Epithelial cell of alveolus of lung (primary cell): ENCODE results near the gene MYH9. TPM values are rescaled to one million over a fixed set of nuclear protein-coding genes. Genes with fewer than 3 reads are reported as not detected.

Source experiments
- total RNA-seq: library from RNA; depleted of rRNA; stranded (reverse); fragments of >200 nt; gene quantifications from 2 replicates; pipeline ENCODE4 v1.2.1, GENCODE V29; 2015

The MYH9 gene
- total RNA-seq, result 232 and 792 TPM in 2 replicates

DNA sequence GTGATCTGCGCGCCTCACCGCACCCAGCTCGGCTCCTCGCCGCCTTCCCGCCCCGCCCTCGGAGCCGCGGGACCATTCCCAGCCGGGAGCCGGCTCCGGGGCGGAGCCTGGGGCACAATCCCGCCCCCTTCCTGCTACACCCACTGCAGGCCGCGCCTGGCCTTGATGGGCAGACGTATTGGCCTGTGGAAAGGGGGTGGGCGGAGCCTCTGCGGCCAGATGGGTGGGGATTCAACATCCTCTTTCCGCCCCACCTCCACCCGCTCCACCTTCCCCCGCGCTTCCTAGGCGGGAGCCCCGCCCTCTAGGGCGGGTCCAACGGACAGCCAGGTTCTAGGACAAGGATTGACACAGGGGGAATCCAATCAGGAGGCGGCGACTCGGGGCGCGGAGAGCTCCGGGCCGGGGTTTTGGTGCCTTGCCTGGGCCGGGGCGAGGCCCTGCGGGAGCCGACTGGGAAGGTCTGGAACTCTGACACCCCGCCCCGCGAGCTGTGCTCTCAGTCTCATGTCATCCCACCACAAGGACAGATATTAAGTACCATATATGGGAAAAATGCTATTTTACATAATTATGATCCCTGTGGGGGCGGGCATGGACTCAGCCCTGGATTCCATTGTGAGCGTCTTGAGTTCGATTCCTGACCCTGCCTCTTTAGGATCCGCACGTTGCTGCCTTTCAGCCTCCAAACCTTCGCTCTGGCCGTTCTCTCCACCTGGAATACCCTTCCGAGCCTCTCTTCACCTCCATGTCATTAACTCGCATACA is at the start of gene MYH9:
TSS of gene MYH9 (minus strand) at position 9 of the 768 bp plus-strand sequence. CDS start 38,731 bp downstream, outside the sequence.

DNA sequence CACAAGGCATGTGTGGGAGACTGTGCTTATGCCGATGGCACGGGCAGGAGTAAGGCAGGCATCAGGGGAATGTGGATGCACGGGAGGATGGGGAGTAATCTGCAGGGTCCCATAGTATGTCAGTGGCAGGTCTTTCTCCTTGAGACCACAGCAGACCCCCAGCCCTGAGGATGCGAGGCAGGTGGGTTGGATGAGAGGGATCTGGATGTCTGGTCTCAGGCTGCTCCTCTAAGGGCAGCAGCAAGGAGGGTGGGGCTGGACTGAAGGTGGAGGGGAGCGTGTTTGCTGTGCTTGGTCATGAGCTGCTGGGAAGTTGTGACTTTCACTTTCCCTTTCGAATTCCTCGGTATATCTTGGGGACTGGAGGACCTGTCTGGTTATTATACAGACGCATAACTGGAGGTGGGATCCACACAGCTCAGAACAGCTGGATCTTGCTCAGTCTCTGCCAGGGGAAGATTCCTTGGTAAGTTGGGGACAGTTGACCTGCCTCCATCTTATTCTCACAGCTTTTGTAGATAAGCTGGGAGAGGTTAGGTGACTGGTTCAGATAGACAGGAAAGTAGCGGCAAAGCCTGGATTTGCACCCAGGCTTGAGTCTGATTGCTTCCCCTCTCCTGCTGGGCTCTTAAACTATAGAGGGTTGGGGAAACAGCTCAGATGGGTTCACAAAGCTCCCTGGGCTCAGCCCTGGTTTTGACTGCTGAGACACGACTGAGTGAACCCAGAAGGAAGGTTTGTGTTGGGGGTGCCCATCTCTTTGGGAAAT is 134.8 kb downstream of the MYH9 start, which contains the start of gene APOL1:
TSS of gene APOL1 (plus strand) at position 380 of the 769 bp plus-strand sequence. CDS start 1,823 bp downstream, outside the sequence.

DNA sequence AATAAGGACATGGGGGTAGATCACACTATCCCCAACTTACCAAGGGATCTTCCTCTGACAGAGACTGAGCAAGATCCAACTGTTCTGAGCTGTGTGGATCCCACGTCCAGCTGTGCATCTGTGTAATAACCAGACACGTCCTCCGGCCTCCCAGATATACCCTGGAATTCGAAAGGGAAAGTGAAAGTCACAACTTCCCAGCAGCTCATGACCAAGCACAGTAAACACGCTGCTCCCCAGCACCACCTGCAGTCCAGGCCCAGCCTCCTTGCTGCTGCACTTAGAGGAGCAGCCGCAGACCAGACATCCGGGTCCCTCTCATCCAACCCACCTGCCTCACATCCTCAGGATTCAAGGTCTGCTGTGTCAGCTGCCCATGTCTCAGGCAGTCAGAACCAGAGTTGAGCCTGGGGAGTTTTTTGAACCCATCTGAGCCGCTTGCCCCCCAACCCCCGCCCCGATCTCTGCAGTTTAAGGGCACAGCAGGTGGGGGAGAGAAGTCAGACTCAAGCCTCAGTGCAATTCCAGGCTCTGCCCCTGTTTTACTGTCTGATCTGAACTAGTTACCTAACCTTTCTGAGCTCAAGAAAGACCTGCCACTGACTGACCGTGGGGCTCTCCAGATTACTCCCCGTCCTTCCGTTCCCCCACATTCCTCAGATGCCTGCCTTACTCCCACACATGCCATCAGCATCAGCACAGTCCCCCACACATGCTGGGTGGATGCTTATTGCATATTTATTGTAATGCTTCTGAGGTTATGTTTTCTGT is 148.2 kb downstream of the MYH9 start, which contains the start of gene APOL2:
TSS of gene APOL2 (minus strand) at position 127 of the 771 bp plus-strand sequence. CDS start 6,365 bp downstream, outside the sequence.

Other genes starting within 250 kb of the MYH9 start
- 3.3 and 7.6 TPM in 2 replicates for gene APOL3, start 227.2 kb downstream of the MYH9 start, total RNA-seq
- gene APOL4, start 186.2 kb downstream of the MYH9 start, total RNA-seq, result 0.13 and 0.24 TPM in 2 replicates
- gene APOL2, start 148.4 kb downstream of the MYH9 start, total RNA-seq, result 13.8 and 23.7 TPM in 2 replicates
- gene APOL1, start 134.8 kb downstream of the MYH9 start, total RNA-seq, result 2.3 and 3.2 TPM in 2 replicates
- 77.4 and 105 TPM in 2 replicates for gene TXN2, start 93.7 kb upstream of the MYH9 start, total RNA-seq
- gene FOXRED2, start 119.1 kb upstream of the MYH9 start, total RNA-seq, result 7.2 and 13.0 TPM in 2 replicates
- gene EIF3D, start 141.2 kb upstream of the MYH9 start, total RNA-seq, result 328 and 413 TPM in 2 replicates